Esophagus muscularis mucosa (tissue), 4 donors: Measurements from ENCODE around the gene AFF1. TPM values are rescaled to one million over a fixed set of nuclear protein-coding genes. Genes with fewer than 3 reads are reported as not detected.

ENCODE experiments used
- DNase-seq: peaks from one replicate; pipeline ENCODE4 v3.0.0-alpha.2; 2017; ENCODE audit errors: extremely low spot score
- H3K27ac ChIP-seq, 4 donors: fragments of 200-600 bp; sonication (generic); replicated peaks in 1 of 4; 1 replicate in 3 of 4; 2 replicates in 1 of 4; pipeline ENCODE4 v1.5.1; 2016 to 2019; ENCODE audit warnings: mild to moderate bottlenecking in 1 of 4
- H3K27me3 ChIP-seq, 4 donors: fragments of 200-600 bp; sonication (generic); one replicate each; pipeline versions ENCODE4 v1.5.1 to v1.6.0; 2016 to 2019
- H3K36me3 ChIP-seq, 4 donors: fragments of 200-600 bp; sonication (generic); one replicate each; pipeline ENCODE4 v1.5.1; 2016 to 2019
- H3K4me1 ChIP-seq, 4 donors: fragments of 200-600 bp; sonication (generic); one replicate each; pipeline ENCODE4 v1.5.1; 2016 to 2019
- H3K4me3 ChIP-seq, 4 donors: fragments of 200-600 bp; sonication (generic); 1 replicate in 2 of 4; 2 replicates in 2 of 4; pipeline ENCODE4 v1.5.1; 2016 to 2019; ENCODE audit warnings: mild to moderate bottlenecking in 4 of 4, moderate library complexity in 1 of 4
- H3K9me3 ChIP-seq, 4 donors: fragments of 200-600 bp; sonication (generic); 1 replicate in 3 of 4; 2 replicates in 1 of 4; pipeline ENCODE4 v1.5.1; 2016 to 2019
- CTCF ChIP-seq, 3 experiments: fragments of 200-600 bp in 2 of 3; fragments of 450-650 bp in 1 of 3; sonication (generic) in 2 of 3; IDR thresholded peaks; one replicate each; pipeline ENCODE4 v1.5.1; 2017 to 2019; ENCODE audit warnings: antibody characterized with exemption in 3 of 3, mild to moderate bottlenecking in 2 of 3, moderate library complexity in 1 of 3
- EP300 ChIP-seq: sonication (generic); formaldehyde crosslinking; IDR thresholded peaks from one replicate; pipeline ENCODE4 v1.6.1; 2017; ENCODE audit warnings: antibody characterized with exemption
- POLR2A ChIP-seq: fragments of 450-650 bp; IDR thresholded peaks from one replicate; pipeline ENCODE4 v1.6.1; 2017; ENCODE audit warnings: antibody characterized with exemption, moderate library complexity, mild to moderate bottlenecking, low read depth
- POLR2AphosphoS5 ChIP-seq, 2 donors: sonication (generic); formaldehyde crosslinking; IDR thresholded peaks; one replicate each; pipeline ENCODE4 v1.6.1; 2017; ENCODE audit warnings: antibody characterized with exemption in 2 of 2
- WGBS: methylation state at CpG from one replicate; pipeline ENCODE4 v1.1.5; 2018; 5-methylcytosine and 5-hydroxymethylcytosine counted together
- intact Hi-C: fragments of 100-400 bp; cut with DNase I; formaldehyde crosslinking; loops from one replicate; pipeline ENCODE4 v1.15.1; 2023
- total RNA-seq, 4 donors: library from RNA; depleted of rRNA; stranded (reverse); fragments of >200 nt; gene quantifications; one replicate each; pipeline versions ENCODE4 v1.1.0 to v1.2.1, GENCODE V29; 2016

The AFF1 gene
- total RNA-seq, 4 donors from 2014 or later = 53.6 to 85.2 (median 70.6) TPM

DNA sequence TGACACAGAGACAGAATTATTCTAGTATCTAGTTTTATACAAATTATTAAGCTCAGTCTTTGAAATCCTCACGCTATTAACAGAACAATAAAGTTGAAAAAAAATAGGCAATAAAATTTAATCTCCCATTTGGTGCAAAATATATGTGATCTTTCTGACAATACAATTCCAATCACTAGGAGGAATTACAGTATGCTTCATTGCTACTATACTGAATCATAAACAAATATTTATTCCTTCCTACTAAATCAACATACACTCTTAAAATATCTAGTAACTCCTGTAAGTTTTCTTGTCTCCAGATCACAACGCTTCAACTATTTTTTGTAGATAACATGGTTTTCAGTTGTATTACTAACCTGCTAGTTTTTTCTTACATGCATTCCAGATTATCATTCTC is 239.9 kb downstream of the AFF1 start:
- no peaks in the 10 kb centered on the region for H3K9me3 ChIP-seq
- no peak overlapping the region for H3K4me3 ChIP-seq
- no peak overlapping the region for H3K27ac ChIP-seq
- H3K27me3 ChIP-seq = no peaks in the 10 kb centered on the region
- DNase-seq = no peak
- 97% methylated on average over 2 of the region's 2 CpGs for WGBS
- H3K4me1 ChIP-seq = no peaks in the 10 kb centered on the region
- peaks cover 0 to 26% (median 2%) of the 10 kb centered on the region in 4 donors for H3K36me3 ChIP-seq
- TF ChIP-seq CTCF (IDR thresholded peaks at IDR 0.05) (no peak), POLR2AphosphoS5 (IDR thresholded peaks at IDR 0.05) (no peak), POLR2A (no peak), EP300 (no peak)
- intact Hi-C loops = no loop called here

DNA sequence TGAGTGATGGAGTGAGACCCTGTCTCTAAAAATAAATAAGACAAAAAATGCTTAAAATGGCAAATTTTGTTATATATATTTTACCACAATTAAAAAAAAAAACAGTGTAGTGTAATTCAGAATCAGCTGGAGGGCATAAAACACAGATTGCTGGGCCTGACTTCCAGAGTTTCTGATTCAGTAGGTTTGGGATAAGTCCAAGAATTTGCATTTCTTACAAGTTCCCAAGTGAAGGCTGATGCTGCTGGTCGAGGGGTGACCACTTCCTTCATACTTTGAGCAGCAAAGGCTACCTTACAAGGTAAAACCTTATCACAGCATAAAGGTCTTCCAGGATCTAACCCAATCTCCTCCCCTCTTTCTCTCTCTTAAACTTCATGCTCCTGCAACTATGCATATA is 244.9 kb downstream of the AFF1 start:
- H3K4me1 ChIP-seq = no peaks in the 10 kb centered on the region
- no peak overlapping the region for H3K4me3 ChIP-seq
- intact Hi-C loops = no loop called here
- TF ChIP-seq EP300 (no peak), POLR2AphosphoS5 (IDR thresholded peaks at IDR 0.05) (no peak), CTCF (IDR thresholded peaks at IDR 0.05) (no peak), POLR2A (no peak)
- 84% methylated on average over 1 of the region's 1 CpG for WGBS
- no peaks in the 10 kb centered on the region for H3K27me3 ChIP-seq
- H3K27ac ChIP-seq = no peak overlapping the region
- H3K9me3 ChIP-seq = no peaks in the 10 kb centered on the region
- no peak for DNase-seq
- peaks cover 0 to 20% (median 2%) of the 10 kb centered on the region in 4 donors for H3K36me3 ChIP-seq

DNA sequence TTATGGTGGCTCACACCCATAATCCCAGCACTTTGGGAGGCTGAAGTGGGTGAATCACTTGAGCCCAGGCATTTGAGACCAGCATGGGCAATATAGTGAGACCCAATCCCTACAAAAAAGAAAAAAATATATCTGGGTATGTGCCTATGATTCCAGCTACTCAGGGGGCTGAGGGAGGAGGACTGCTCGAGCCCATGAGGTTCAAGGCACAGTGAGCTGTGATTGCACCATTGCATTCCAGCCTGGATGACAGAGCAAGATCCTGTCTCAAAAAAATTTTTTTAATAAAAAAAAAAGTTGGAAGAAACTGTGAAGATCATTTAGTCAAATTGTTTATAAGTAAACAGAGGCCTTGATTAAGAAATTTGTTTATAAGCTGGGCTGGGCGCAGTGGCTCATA is 246.0 kb downstream of the AFF1 start:
- 96% methylated on average over 2 of the region's 2 CpGs for WGBS
- Histone ChIP-seq H3K4me1 (no peaks in the 10 kb centered on the region), H3K4me3 (no peak overlapping the region), H3K27ac (no peak overlapping the region), H3K27me3 (no peaks in the 10 kb centered on the region), H3K36me3 (peaks cover 0 to 20% (median 2%) of the 10 kb centered on the region in 4 donors), H3K9me3 (no peaks in the 10 kb centered on the region)
- no peak for TF ChIP-seq POLR2A
- TF ChIP-seq CTCF (IDR thresholded peaks at IDR 0.05) = no peak
- no peak for TF ChIP-seq EP300
- no peak for TF ChIP-seq POLR2AphosphoS5 (IDR thresholded peaks at IDR 0.05)
- intact Hi-C loops = no loop called here
- DNase-seq = no peak

DNA sequence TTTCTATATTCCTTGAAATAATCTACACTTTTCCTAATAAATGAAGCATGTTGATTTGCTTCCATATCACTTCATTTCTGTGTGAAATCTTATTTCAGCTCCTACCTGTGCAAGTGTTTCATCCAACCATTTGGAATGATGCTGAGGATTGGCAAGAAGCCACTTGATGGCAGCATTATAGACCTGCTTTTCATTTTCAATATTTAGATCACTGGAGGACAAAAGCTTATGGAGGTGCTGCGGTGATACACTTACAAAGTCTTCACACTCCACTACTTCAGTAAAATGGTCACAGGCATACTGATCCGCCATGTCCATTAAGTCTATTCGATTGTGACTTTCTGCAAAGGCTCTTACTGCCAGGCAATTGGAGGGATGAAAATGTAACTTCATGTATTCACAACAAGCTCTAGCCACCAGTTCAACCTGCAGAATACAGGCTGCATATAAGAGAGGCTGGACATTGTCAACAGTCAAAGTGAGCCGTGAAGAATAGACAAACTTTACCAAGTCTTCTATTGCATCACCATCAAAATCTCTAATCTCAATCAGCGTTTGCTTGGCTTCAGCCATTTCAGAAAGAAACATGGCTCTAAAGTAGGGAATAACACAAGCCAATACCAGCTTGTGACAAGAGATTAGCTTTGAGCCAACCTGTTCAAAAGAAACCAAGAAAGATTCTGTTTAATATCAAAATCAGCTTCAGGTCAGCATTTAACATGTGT is 250.5 kb downstream of the AFF1 start:
- Histone ChIP-seq H3K4me1 (no peaks in the 10 kb centered on the region), H3K27me3 (no peaks in the 10 kb centered on the region), H3K36me3 (no peaks in the 10 kb centered on the region), H3K9me3 (no peaks in the 10 kb centered on the region), H3K4me3 (no peak overlapping the region), H3K27ac (no peak overlapping the region)
- no peak for DNase-seq
- intact Hi-C loops = no loop called here
- WGBS = 95% methylated on average over 5 of the region's 5 CpGs
- no peak for TF ChIP-seq POLR2A
- TF ChIP-seq POLR2AphosphoS5 (IDR thresholded peaks at IDR 0.05) = no peak
- no peak for TF ChIP-seq EP300
- TF ChIP-seq CTCF (IDR thresholded peaks at IDR 0.05) = no peak

- TF ChIP-seq POLR2A = no peak
- no peak for TF ChIP-seq POLR2AphosphoS5 (IDR thresholded peaks at IDR 0.05)
- TF ChIP-seq EP300 = no peak
- no peak for TF ChIP-seq CTCF (IDR thresholded peaks at IDR 0.05)
- H3K4me1 ChIP-seq = no peaks in the 10 kb centered on the region
- H3K36me3 ChIP-seq = no peaks in the 10 kb centered on the region
- H3K9me3 ChIP-seq = no peaks in the 10 kb centered on the region
- no peak overlapping the region for H3K27ac ChIP-seq
- WGBS = 65% methylated on average over 2 of the region's 2 CpGs
- no peaks in the 10 kb centered on the region for H3K27me3 ChIP-seq
- DNase-seq = no peak
- H3K4me3 ChIP-seq = no peak overlapping the region
- intact Hi-C loops = no loop called here
Measured at GRCh38 chr4:87188048-87188447, 253.2 kb downstream of the AFF1 start.
